Fibroblast of lung (primary cell): Measurements from ENCODE around the gene UNC79. TPM values are rescaled to one million over a fixed set of nuclear protein-coding genes. Genes with fewer than 3 reads are reported as not detected.

Experiments
- DNase-seq, 2 donors: peaks; one replicate each; pipeline versions ENCODE4 v3.0.0 to v3.0.0-alpha.2; 2010; ENCODE audit warnings: low read depth in 2 of 2
- H2AFZ ChIP-seq: 2 replicates; pipeline ENCODE4 v1.5.1; 2012; ENCODE audit warnings: low read length, control low read depth, inconsistent platforms
- H3K27ac ChIP-seq: 2 replicates; pipeline ENCODE4 v1.5.1; 2011; ENCODE audit warnings: low read length, control low read depth; ENCODE audit not compliant: insufficient read depth
- H3K27me3 ChIP-seq: 2 replicates; pipeline ENCODE4 v1.5.1; 2011; ENCODE audit warnings: mild to moderate bottlenecking, low read length; ENCODE audit not compliant: control insufficient read depth, insufficient read depth
- H3K36me3 ChIP-seq: 2 replicates; pipeline ENCODE4 v1.5.1; 2011; ENCODE audit warnings: low read length; ENCODE audit not compliant: control insufficient read depth, insufficient read depth
- H3K4me1 ChIP-seq: 2 replicates; pipeline ENCODE4 v1.5.1; 2011; ENCODE audit warnings: low read length; ENCODE audit not compliant: control insufficient read depth, insufficient read depth; ENCODE audit errors: extremely low read depth
- H3K4me2 ChIP-seq: 2 replicates; pipeline ENCODE4 v1.5.1; 2011; ENCODE audit warnings: low read length, control low read depth; ENCODE audit not compliant: insufficient read depth; ENCODE audit errors: extremely low read depth
- H3K4me3 ChIP-seq, 4 experiments: fragments of 200-600 bp in 1 of 4; sonication (generic) in 1 of 4; replicated peaks in 1 of 4; 2 replicates each; pipeline ENCODE4 v1.5.1; 2011 to 2016; ENCODE audit warnings: low read length in 4 of 4, low read depth in 3 of 4, mild to moderate bottlenecking in 3 of 4, control low read depth in 2 of 4, inconsistent platforms in 1 of 4, mixed read lengths in 1 of 4; ENCODE audit not compliant: insufficient read depth in 1 of 4; ENCODE audit errors: control extremely low read depth in 1 of 4
- H3K79me2 ChIP-seq: 2 replicates; pipeline ENCODE4 v1.5.1; 2012; ENCODE audit warnings: mild to moderate bottlenecking, low read length, inconsistent platforms; ENCODE audit not compliant: control insufficient read depth, insufficient read depth
- H3K9ac ChIP-seq: 2 replicates; pipeline ENCODE4 v1.5.1; 2011; ENCODE audit warnings: mild to moderate bottlenecking, low read length, control low read depth; ENCODE audit not compliant: insufficient read depth
- H3K9me3 ChIP-seq: 2 replicates; pipeline ENCODE4 v1.5.1; 2012; ENCODE audit warnings: low read depth, low read length; ENCODE audit not compliant: control insufficient read depth, insufficient read depth
- H4K20me1 ChIP-seq: 2 replicates; pipeline ENCODE4 v1.5.1; 2011; ENCODE audit warnings: low read length; ENCODE audit not compliant: control insufficient read depth, insufficient read depth; ENCODE audit errors: extremely low read depth
- CTCF ChIP-seq, 2 donors: IDR thresholded peaks in 1 of 2; conservative IDR thresholded peaks in 1 of 2; 1 replicate in 1 of 2; 2 replicates in 1 of 2; pipeline ENCODE4 v1.5.1; 2011 to 2012; ENCODE audit warnings: low read length in 2 of 2, control low read depth in 1 of 2, inconsistent platforms in 1 of 2, low read depth in 1 of 2, mild to moderate bottlenecking in 1 of 2
- EZH2 ChIP-seq: IDR thresholded peaks from 2 replicates; pipeline ENCODE4 v1.5.1; 2012; ENCODE audit warnings: low read length, control low read depth, mild to moderate bottlenecking; ENCODE audit errors: missing control alignments
- polyA plus RNA-seq, 2 donors: library from polyadenylated mRNA; depleted of rRNA in 1 of 2; stranded (reverse) in 1 of 2; unstranded in 1 of 2; fragments of >200 nt; gene quantifications; 2 replicates each; pipeline ENCODE4 v1.2.1, GENCODE V29; 2011 to 2012; ENCODE audit warnings: missing spikeins in 1 of 2
- total RNA-seq: library from RNA; depleted of rRNA; stranded (reverse); fragments of >200 nt; gene quantifications from 2 replicates; pipeline ENCODE4 v1.2.1, GENCODE V29; 2014

UNC79 gene
- total and polyA plus RNA-seq, 2 donors (not counting 1 experiment from before 2014, with no cell fraction given), result 0.02 to 0.17 TPM

GRCh38 chr14:93654599-93654998, 223.9 kb downstream of the UNC79 start:
- H3K36me3 ChIP-seq, result no peaks in the 10 kb centered on the region
- H3K79me2 ChIP-seq, result no peaks in the 10 kb centered on the region
- no peak for TF ChIP-seq EZH2
- no peak for TF ChIP-seq CTCF (conservative IDR thresholded peaks at IDR 0.05 in 1 of 2, IDR thresholded peaks at IDR 0.05 in 1 of 2; ENCODE audit: low read depth in 1 of 2, low read length in 2 of 2)
- DNase-seq, result no peak
- no peak overlapping the region for H3K27ac ChIP-seq
- no peaks in the 10 kb centered on the region for H3K4me1 ChIP-seq
- H3K9me3 ChIP-seq, result no peaks in the 10 kb centered on the region
- no peak overlapping the region for H2AFZ ChIP-seq
- H3K27me3 ChIP-seq, result no peaks in the 10 kb centered on the region
- no peak overlapping the region for H3K4me3 ChIP-seq
- no peaks in the 10 kb centered on the region for H4K20me1 ChIP-seq
- H3K4me2 ChIP-seq, result no peak overlapping the region
- no peak overlapping the region for H3K9ac ChIP-seq

GRCh38 chr14:93655078-93655750, 224.5 kb downstream of the UNC79 start:
- Histone ChIP-seq H3K9me3 (no peaks in the 10 kb centered on the region), H2AFZ (no peak overlapping the region), H3K27me3 (no peaks in the 10 kb centered on the region), H3K4me2 (no peak overlapping the region), H3K9ac (no peak overlapping the region), H3K4me3 (no peak overlapping the region), H3K4me1 (no peaks in the 10 kb centered on the region), H3K79me2 (no peaks in the 10 kb centered on the region), H3K27ac (no peak overlapping the region), H4K20me1 (no peaks in the 10 kb centered on the region), H3K36me3 (no peaks in the 10 kb centered on the region)
- TF ChIP-seq EZH2, result no peak
- TF ChIP-seq CTCF (conservative IDR thresholded peaks at IDR 0.05 in 1 of 2, IDR thresholded peaks at IDR 0.05 in 1 of 2; ENCODE audit: low read depth in 1 of 2, low read length in 2 of 2), result peak; percentile 40
- peak; percentile 19 to 44 for DNase-seq

- Histone ChIP-seq H3K36me3 (no peaks in the 10 kb centered on the region), H3K27ac (no peak overlapping the region), H3K9me3 (no peaks in the 10 kb centered on the region), H3K4me3 (no peak overlapping the region), H3K4me1 (no peaks in the 10 kb centered on the region), H3K4me2 (no peak overlapping the region), H4K20me1 (no peaks in the 10 kb centered on the region), H3K9ac (no peak overlapping the region), H3K27me3 (no peaks in the 10 kb centered on the region), H2AFZ (no peak overlapping the region), H3K79me2 (no peaks in the 10 kb centered on the region)
- no peak for DNase-seq
- no peak for TF ChIP-seq EZH2
- TF ChIP-seq CTCF (conservative IDR thresholded peaks at IDR 0.05 in 1 of 2, IDR thresholded peaks at IDR 0.05 in 1 of 2; ENCODE audit: low read depth in 1 of 2, low read length in 2 of 2), result no peak
Measured at GRCh38 chr14:93657875-93658274, 227.1 kb downstream of the UNC79 start.
